ENCODE data around the gene ITFG2.

DNA sequence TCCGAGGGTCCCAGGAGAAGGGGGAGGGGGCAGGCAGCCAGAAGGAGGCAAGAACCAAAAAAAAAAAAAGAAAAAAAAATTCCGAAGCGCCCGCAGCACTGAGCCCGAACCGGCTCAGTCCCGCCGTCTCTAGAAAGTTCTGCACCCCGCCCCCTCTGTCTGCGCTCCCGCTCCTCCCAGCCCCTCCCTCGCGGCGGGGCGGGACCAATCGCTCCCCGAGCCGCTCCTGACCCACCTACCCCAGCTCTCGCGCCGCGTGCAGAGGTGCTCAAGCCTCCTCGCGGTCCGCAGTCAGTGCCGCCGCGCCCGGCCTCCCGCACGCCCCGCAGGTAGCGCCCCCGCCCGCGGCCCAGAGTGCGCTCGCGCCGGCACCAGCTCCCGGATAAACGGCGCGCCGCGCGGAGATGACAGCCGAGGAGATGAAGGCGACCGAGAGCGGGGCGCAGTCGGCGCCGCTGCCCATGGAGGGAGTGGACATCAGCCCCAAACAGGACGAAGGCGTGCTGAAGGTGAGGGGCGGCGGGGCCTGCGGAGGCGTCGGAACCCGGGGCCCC, 17.7 kb upstream of the ITFG2 start, which contains the start of gene FKBP4:
- TF ChIP-seq EZH2 (IDR thresholded peaks at IDR 0.05; ENCODE audit: insufficient read depth, poor library complexity, severe bottlenecking) (no peak), EZH2phosphoT487 (IDR thresholded peaks at IDR 0.05; ENCODE audit: insufficient read depth, low read depth) (no peak)

Data from GM23248 (cell line).